Endothelial cell of umbilical vein (primary cell): Measurements from ENCODE around the gene RASGRP4. TPM values are rescaled to one million over a fixed set of nuclear protein-coding genes. Genes with fewer than 3 reads are reported as not detected.
A peak's percentile ranks its signal among the peaks of the same experiment; 100 is the strongest.

Experiments used
- BruUV-seq: library from RNA; stranded (reverse); fragments of 400-500 nt; replicated peaks from 2 replicates; lab custom pipeline; 2021; lab: Mats Ljungman, UMichigan
- CTCF ChIA-PET: fragments of 300-600, 350-600 bp; sonication (Branson Sonifier 250); formaldehyde crosslinking; loops from one replicate; lab custom pipeline; 2021; ENCODE audit warnings: antibody characterized with exemption, inconsistent platforms; lab: Charles Lee
- POLR2A ChIA-PET: fragments of 300-600, 350-600 bp; sonication (Branson Sonifier 250); formaldehyde crosslinking; loops from one replicate; lab custom pipeline; 2021; ENCODE audit warnings: antibody characterized with exemption, inconsistent platforms; lab: Charles Lee
- DNase-seq: peaks from one replicate; pipeline ENCODE4 v3.0.0-alpha.2; 2011; ENCODE audit warnings: low read depth, low spot score
- FAIRE-seq: peaks from 2 replicates; lab custom pipeline; 2011; peaks lifted over from hg19 to GRCh38; lab: Jason Lieb, UNC
- H2AFZ ChIP-seq: 2 replicates; pipeline ENCODE4 v1.6.0; 2012; ENCODE audit warnings: low read depth, low read length, control low read depth, inconsistent platforms
- H3K27ac ChIP-seq: 2 replicates; pipeline ENCODE4 v1.5.1; 2011; ENCODE audit warnings: low read depth, mild to moderate bottlenecking, control low read depth, low read length, moderate library complexity; ENCODE audit not compliant: insufficient read depth
- H3K27me3 ChIP-seq, 2 experiments: 2 replicates each; pipeline versions ENCODE4 v1.6.0 to v1.6.1; 2011; ENCODE audit warnings: low read length in 2 of 2, mixed read lengths in 1 of 2; ENCODE audit not compliant: control insufficient read depth in 2 of 2, insufficient read depth in 2 of 2
- H3K36me3 ChIP-seq, 2 experiments: 2 replicates in 1 of 2; 3 replicates in 1 of 2; pipeline ENCODE4 v1.5.1; 2011; ENCODE audit warnings: low read length in 2 of 2, mild to moderate bottlenecking in 1 of 2, moderate library complexity in 1 of 2; ENCODE audit not compliant: control insufficient read depth in 2 of 2, insufficient read depth in 2 of 2; ENCODE audit errors: extremely low read depth in 1 of 2
- H3K4me1 ChIP-seq: 3 replicates; pipeline ENCODE4 v1.5.1; 2011; ENCODE audit warnings: mild to moderate bottlenecking, low read length; ENCODE audit not compliant: control insufficient read depth, insufficient read depth; ENCODE audit errors: extremely low read depth
- H3K4me2 ChIP-seq: 2 replicates; pipeline ENCODE4 v1.6.1; 2011; ENCODE audit warnings: low read length, control low read depth, mixed read lengths; ENCODE audit not compliant: insufficient read depth
- H3K4me3 ChIP-seq, 3 experiments: fragments of 200-600 bp in 1 of 3; sonication (generic), shearing (Covaris generic) in 1 of 3; replicated peaks in 1 of 3; 2 replicates each; pipeline ENCODE4 v1.5.1; 2011 to 2016; ENCODE audit warnings: control low read depth in 3 of 3, low read length in 3 of 3, mild to moderate bottlenecking in 2 of 3, inconsistent platforms in 1 of 3, low read depth in 1 of 3, moderate library complexity in 1 of 3; ENCODE audit not compliant: insufficient read depth in 1 of 3
- H3K79me2 ChIP-seq: 2 replicates; pipeline ENCODE4 v1.6.0; 2012; ENCODE audit warnings: low read length, inconsistent platforms; ENCODE audit not compliant: control insufficient read depth, insufficient read depth
- H3K9ac ChIP-seq: replicated peaks from 2 replicates; pipeline ENCODE3; 2011; ENCODE audit warnings: low read length, control low read depth; ENCODE audit not compliant: insufficient read depth; ENCODE audit errors: extremely low read depth
- H3K9me1 ChIP-seq: replicated peaks from 3 replicates; pipeline ENCODE4 v1.6.0; 2011; ENCODE audit warnings: mild to moderate bottlenecking, low read length; ENCODE audit not compliant: control insufficient read depth, insufficient read depth; ENCODE audit errors: extremely low read depth
- H3K9me3 ChIP-seq: replicated peaks from 2 replicates; pipeline ENCODE4 v1.5.1; 2012; ENCODE audit warnings: low read length, inconsistent platforms; ENCODE audit not compliant: control insufficient read depth, insufficient read depth
- H4K20me1 ChIP-seq: replicated peaks from 2 replicates; pipeline ENCODE3; 2011; ENCODE audit warnings: mild to moderate bottlenecking, low read length; ENCODE audit not compliant: control insufficient read depth, insufficient read depth; ENCODE audit errors: extremely low read depth
- CTCF ChIP-seq, 2 donors: IDR thresholded peaks; 1 replicate in 1 of 2; 2 replicates in 1 of 2; pipeline ENCODE4 v1.5.1; 2011; ENCODE audit warnings: low read length in 2 of 2, mild to moderate bottlenecking in 2 of 2, moderate library complexity in 2 of 2, control low read depth in 1 of 2, inconsistent platforms in 1 of 2, low read depth in 1 of 2; ENCODE audit not compliant: insufficient read depth in 1 of 2; ENCODE audit errors: extremely low read depth in 1 of 2
- EZH2 ChIP-seq: IDR thresholded peaks from 2 replicates; pipeline ENCODE4 v1.6.1; 2012; ENCODE audit warnings: borderline replicate concordance, low read depth, mild to moderate bottlenecking, moderate library complexity, low read length, inconsistent platforms; ENCODE audit not compliant: severe bottlenecking
- FOS ChIP-seq: IDR thresholded peaks from 2 replicates; pipeline ENCODE4 v1.6.1; 2011; ENCODE audit warnings: mild to moderate bottlenecking, low read length, moderate library complexity, borderline replicate concordance; ENCODE audit not compliant: insufficient read depth
- GATA2 ChIP-seq: IDR thresholded peaks from 2 replicates; pipeline ENCODE4 v1.7.0; 2011; ENCODE audit warnings: low read depth, mild to moderate bottlenecking, moderate library complexity, mixed read lengths, low read length; ENCODE audit not compliant: insufficient read length, insufficient read depth
- JUN ChIP-seq: IDR thresholded peaks from 2 replicates; pipeline ENCODE4 v1.6.1; 2011; ENCODE audit warnings: borderline replicate concordance, low read depth; ENCODE audit not compliant: insufficient read length, insufficient read depth
- MAX ChIP-seq: IDR thresholded peaks from 2 replicates; pipeline ENCODE4 v1.6.1; 2011; ENCODE audit not compliant: insufficient read depth, insufficient read length
- MYC ChIP-seq: IDR thresholded peaks from one replicate; pipeline ENCODE4 v1.6.1; 2011; ENCODE audit warnings: mild to moderate bottlenecking, low read depth, low read length
- POLR2A ChIP-seq: IDR thresholded peaks from 2 replicates; pipeline ENCODE4 v1.6.1; 2012; ENCODE audit warnings: low read depth, mild to moderate bottlenecking, control low read depth, low read length
- POLR2AphosphoS5 ChIP-seq: IDR thresholded peaks from 2 replicates; pipeline ENCODE4 v1.6.1; 2012; ENCODE audit warnings: low read depth, mild to moderate bottlenecking, control low read depth, low read length, moderate library complexity; ENCODE audit not compliant: insufficient read depth
- dilution Hi-C: fragments of 300-500 bp; cut with MboI; formaldehyde crosslinking; loops from one replicate; pipeline ENCODE4 v1.15.0; 2019; ENCODE audit warnings: low sequenced_read_pairs; ENCODE audit not compliant: extremely low pct_ligation_motif_present
- intact Hi-C: fragments of 100-400 bp; cut with micrococcal nuclease; formaldehyde crosslinking; loops from one replicate; pipeline ENCODE4 v1.10.0; 2022
- polyA plus RNA-seq, 4 experiments: library from polyadenylated mRNA; depleted of rRNA in 3 of 4; stranded (reverse) in 3 of 4; unstranded in 1 of 4; fragments of >200 nt; gene quantifications; 2 replicates each; pipeline versions ENCODE4 v1.2.1 to v1.2.3, GENCODE V29; 2011 to 2012; ENCODE audit warnings: missing spikeins in 1 of 4
- total RNA-seq: library from RNA; stranded (reverse); gene quantifications from 2 replicates; pipeline ENCODE4 v1.2.3, GENCODE V29; 2021

The RASGRP4 gene
- total and polyA plus RNA-seq, 2 donors (not counting 3 experiments of a cell fraction or from before 2014, with no cell fraction given): not detected

- no peaks in the 10 kb centered on the region for H3K9me3 ChIP-seq
- H3K36me3 ChIP-seq: peaks cover 0 to 9% of the 10 kb centered on the region in 2 experiments
- H3K9me1 ChIP-seq: no peaks in the 10 kb centered on the region
- H2AFZ ChIP-seq: peak overlapping the region; percentile 98
- TSS peak; percentile 69 for BruUV-seq
- TF ChIP-seq JUN: no peak
- TF ChIP-seq MYC: no peak
- TF ChIP-seq EZH2: no peak
- no peak for TF ChIP-seq MAX
- no peak for TF ChIP-seq POLR2AphosphoS5
- no peak for TF ChIP-seq POLR2A
- no peak for TF ChIP-seq CTCF (IDR thresholded peaks at IDR 0.05; ENCODE audit: extremely low read depth in 1 of 2, insufficient read depth in 1 of 2, low read depth in 1 of 2, low read length in 2 of 2)
- no peak for TF ChIP-seq GATA2
- no peak for TF ChIP-seq FOS
- peaks cover 14% of the 10 kb centered on the region for H3K4me1 ChIP-seq
- H3K4me3 ChIP-seq: peak overlapping the region; percentile 24 to 61 (median 46)
- peak overlapping the region; percentile 86 for H3K4me2 ChIP-seq
- dilution Hi-C loops (no loop called here), intact Hi-C loops (loop anchor here (1.0 to 2.0 kb wide), 5 partner anchors 12 to 130 kb away; partner anchors contain the start of genes CATSPERG, FAM98C, GGN and SPRED3)
- POLR2A ChIA-PET: interaction anchor here (0.9 to 1.9 kb wide), 5 partner anchors 12 to 38 kb away, joined by 3 to 39 read pairs (median 9); partner anchors contain the start of genes CATSPERG, FAM98C, GGN and SPRED3
- H3K27ac ChIP-seq: peak overlapping the region; percentile 54
- no peaks in the 10 kb centered on the region for H4K20me1 ChIP-seq
- DNase-seq (no peak), FAIRE-seq (no peak)
- peak overlapping the region; percentile 59 for H3K9ac ChIP-seq
- peaks cover 27% of the 10 kb centered on the region for H3K79me2 ChIP-seq
- peaks cover 4 to 6% of the 10 kb centered on the region in 2 experiments for H3K27me3 ChIP-seq
- CTCF ChIA-PET: interaction anchor here (0.6 to 1.8 kb wide), 19 partner anchors 11 to 557 kb away, joined by 3 to 20 read pairs (median 4); partner anchors contain the start of genes CATSPERG, FAM98C, GGN and MRPS12
These were observed 52.1 kb downstream of the RASGRP4 start for GRCh38 chr19:38373907-38374331.
